GM12878 (cell line): ENCODE data around the gene DZANK1. TPM values are rescaled to one million over a fixed set of nuclear protein-coding genes. Genes with fewer than 3 reads are reported as not detected.

Source experiments
- ATAC-seq: fragments of 200-7000 bp; cut with Tn5 transposase; 3 replicates; pipeline ENCODE4 v1.9.1; 2020; ENCODE audit warnings: mild to moderate bottlenecking, moderate library complexity
- BruUV-seq: library from RNA; stranded (reverse); fragments of 400-500 nt; replicated peaks from 2 replicates; lab custom pipeline; 2021; lab: Mats Ljungman, UMichigan
- CTCF ChIA-PET: fragments of 300-600 bp; sonication (Branson Sonifier 250); formaldehyde crosslinking; extraction: SDS; loops from one replicate; lab custom pipeline; 2021; ENCODE audit warnings: inconsistent platforms; lab: Yijun Ruan, JAX
- POLR2A ChIA-PET: fragments of 350-600 bp; formaldehyde crosslinking; extraction: SDS; loops from one replicate; lab custom pipeline; 2021; ENCODE audit warnings: inconsistent platforms; lab: Charles Lee
- RAD21 ChIA-PET: fragments of 300-600 bp; sonication (Branson Sonifier 250); formaldehyde crosslinking; loops from one replicate; lab custom pipeline; 2023; ENCODE audit warnings: antibody characterized with exemption; ENCODE audit not compliant: unreplicated experiment; lab: Charles Lee
- SMC1A ChIA-PET: fragments of 300-600 bp; sonication (Branson Sonifier 250); formaldehyde crosslinking; loops from one replicate; lab custom pipeline; 2023; ENCODE audit not compliant: unreplicated experiment, uncharacterized antibody; lab: Charles Lee
- DNase-seq: peaks from one replicate; pipeline ENCODE4 v3.0.0-alpha.2; 2011; ENCODE audit warnings: low read depth, low spot score
- FAIRE-seq: peaks from 3 replicates; lab custom pipeline; 2011; peaks lifted over from hg19 to GRCh38; lab: Jason Lieb, UNC
- H2AFZ ChIP-seq: 2 replicates; pipeline ENCODE4 v1.6.0; 2011; ENCODE audit warnings: low read depth, low read length, control low read depth; ENCODE audit not compliant: control insufficient read depth
- H3K27ac ChIP-seq: 2 replicates; pipeline ENCODE4 v1.5.1; 2011; ENCODE audit warnings: control low read depth; ENCODE audit not compliant: control insufficient read depth, insufficient read depth
- H3K27me3 ChIP-seq, 2 experiments: replicated peaks in 1 of 2; 2 replicates each; pipeline versions ENCODE4 v1.6.0 to v1.6.1; 2011; ENCODE audit warnings: low read length in 1 of 2; ENCODE audit not compliant: control insufficient read depth in 2 of 2, insufficient read depth in 2 of 2
- H3K36me3 ChIP-seq, 2 experiments: 2 replicates each; pipeline ENCODE4 v1.5.1; 2011; ENCODE audit warnings: low read length in 1 of 2; ENCODE audit not compliant: control insufficient read depth in 2 of 2, insufficient read depth in 2 of 2
- H3K4me1 ChIP-seq: 2 replicates; pipeline ENCODE4 v1.6.1; 2011; ENCODE audit warnings: mild to moderate bottlenecking, low read length, moderate library complexity, mixed read lengths; ENCODE audit not compliant: control insufficient read depth, insufficient read depth
- H3K4me2 ChIP-seq: 2 replicates; pipeline ENCODE4 v1.6.0; 2011; ENCODE audit warnings: control low read depth; ENCODE audit not compliant: control insufficient read depth, insufficient read depth
- H3K4me3 ChIP-seq: fragments of 200-600 bp; sonication (generic); 2 replicates; pipeline ENCODE4 v1.5.1; 2016
- H3K79me2 ChIP-seq: 2 replicates; pipeline ENCODE4 v1.6.0; 2011; ENCODE audit warnings: low read length; ENCODE audit not compliant: control insufficient read depth, insufficient read depth
- H3K9ac ChIP-seq: 2 replicates; pipeline ENCODE4 v1.8.0; 2011; ENCODE audit warnings: low read length, control low read depth, mixed read lengths; ENCODE audit not compliant: control insufficient read depth, insufficient read depth
- H3K9me3 ChIP-seq: replicated peaks from 3 replicates; pipeline ENCODE4 v1.5.1; 2011; ENCODE audit warnings: mild to moderate bottlenecking, low read length; ENCODE audit not compliant: control insufficient read depth, insufficient read depth
- H4K20me1 ChIP-seq: 2 replicates; pipeline ENCODE4 v1.6.0; 2011; ENCODE audit not compliant: control insufficient read depth, insufficient read depth
- CBX3 ChIP-seq: fragments of 200-600 bp; sonication (generic); IDR thresholded peaks from 2 replicates; pipeline ENCODE4 v1.6.1; 2016; ENCODE audit warnings: low read depth, borderline replicate concordance
- CHD2 ChIP-seq: IDR thresholded peaks from 2 replicates; pipeline ENCODE4 v1.6.1; 2011; ENCODE audit warnings: low read depth, low read length, improper control_type of control experiment, borderline replicate concordance
- CHD4 ChIP-seq: fragments of 200-600 bp; sonication (generic); IDR thresholded peaks from 2 replicates; pipeline ENCODE4 v1.6.1; 2016; ENCODE audit warnings: mild to moderate bottlenecking
- ETV6 ChIP-seq, 2 experiments: fragments of 450-650 bp in 1 of 2; IDR thresholded peaks in 1 of 2; conservative IDR thresholded peaks in 1 of 2; 2 replicates each; pipeline ENCODE4 v1.6.1; 2014; ENCODE audit warnings: antibody characterized with exemption in 1 of 2, borderline replicate concordance in 1 of 2, low read depth in 1 of 2, mild to moderate bottlenecking in 1 of 2, moderate library complexity in 1 of 2
- GATAD2B ChIP-seq: fragments of 450-650 bp; conservative IDR thresholded peaks from 2 replicates; pipeline ENCODE4 v1.6.1; 2017; ENCODE audit warnings: low read depth, mild to moderate bottlenecking, moderate library complexity
- LARP7 ChIP-seq: fragments of 450-650 bp; IDR thresholded peaks from 2 replicates; pipeline ENCODE4 v1.6.1; 2017; ENCODE audit warnings: mild to moderate bottlenecking
- NFYA ChIP-seq: IDR thresholded peaks from 2 replicates; pipeline ENCODE4 v1.6.1; 2011; ENCODE audit warnings: low read depth, mild to moderate bottlenecking, low read length, improper control_type of control experiment, borderline replicate concordance
- NFYB ChIP-seq: IDR thresholded peaks from 2 replicates; pipeline ENCODE4 v1.6.1; 2011; ENCODE audit warnings: low read depth, mild to moderate bottlenecking, low read length, improper control_type of control experiment, moderate library complexity; ENCODE audit not compliant: insufficient read depth
- REST ChIP-seq: IDR thresholded peaks from 2 replicates; pipeline ENCODE4 v1.6.1; 2012; ENCODE audit warnings: mild to moderate bottlenecking, low read depth, low read length
- ZNF217 ChIP-seq: fragments of 450-650 bp; IDR thresholded peaks from 2 replicates; pipeline ENCODE4 v1.6.1; 2017; ENCODE audit warnings: antibody characterized with exemption, mild to moderate bottlenecking
- WGBS: methylation state at CpG from one replicate; pipeline ENCODE4 v1.1.6; 2016; ENCODE audit warnings: low lambda C conversion rate; ENCODE audit not compliant: insufficient replicate concordance, insufficient coverage; ENCODE audit errors: missing lambda C conversion rate; 5-methylcytosine and 5-hydroxymethylcytosine counted together
- in situ Hi-C: fragments of 300-500 bp; cut with MboI; formaldehyde crosslinking; loops from 9 replicates; pipeline ENCODE4 v1.14.3; 2018; ENCODE audit warnings: mixed read lengths
- intact Hi-C: fragments of 100-400 bp; cut with micrococcal nuclease; formaldehyde crosslinking; loops from one replicate; pipeline ENCODE4 v1.14.2; 2022; ENCODE audit not compliant: unreplicated experiment
- polyA plus RNA-seq, 11 experiments: library from polyadenylated mRNA; depleted of rRNA in 4 of 11; unstranded in 6 of 11; stranded (reverse) in 5 of 11; fragments of >200 nt; fragmentation: Nextera tagmentation in 4 of 11; fragmentation: Illumina TruSeq in 1 of 11; extraction: Ambion mirVana in 4 of 11; extraction: Trizol in 1 of 11; gene quantifications; 1 replicate in 1 of 11; 2 replicates in 10 of 11; pipeline versions ENCODE4 v1.2.1 to v1.2.3, GENCODE V29; 2011 to 2016; ENCODE audit warnings: inconsistent platforms in 2 of 11, missing spikeins in 2 of 11, low read depth in 1 of 11
- total RNA-seq, 4 experiments: library from RNA; depleted of rRNA in 3 of 4; stranded (reverse); fragments of >200 nt in 3 of 4; fragmentation: Illumina TruSeq in 1 of 4; extraction: Trizol in 1 of 4; gene quantifications; 2 replicates each; pipeline versions ENCODE4 v1.2.1 to v1.2.3, GENCODE V29; 2013 to 2021
- TF ChIP-seq, protein P1 (sequence below): IDR thresholded peaks from 2 replicates; pipeline ENCODE4 v1.6.1; 2011; ENCODE audit warnings: borderline replicate concordance, low read depth, mild to moderate bottlenecking, moderate library complexity, low read length; ENCODE audit not compliant: insufficient read depth, poor library complexity, severe bottlenecking
- TF ChIP-seq, protein P2 (sequence below): fragments of 450-650 bp; IDR thresholded peaks from 2 replicates; pipeline ENCODE4 v1.6.1; 2017; ENCODE audit warnings: antibody characterized with exemption, mild to moderate bottlenecking, moderate library complexity

DZANK1 gene
- total and polyA plus RNA-seq, 10 of the 15 experiments (the other 5 are each of a cell fraction or from before 2014, with no cell fraction given): 3.6 to 12.6 (median 6.5) TPM

- ATAC-seq (peak; percentile 96), FAIRE-seq (peak; percentile 98)
- peak within 1 kb of the TSS; percentile 95 for H3K4me2 ChIP-seq
- 0 out of 4 replicates have a peak, but pooled peaks of 1 of the 2 experiments have one; percentile 64 for TF ChIP-seq ETV6 (conservative IDR thresholded peaks at IDR 0.05 in 1 of 2, IDR thresholded peaks at IDR 0.05 in 1 of 2; ENCODE audit: borderline replicate concordance in 1 of 2, low read depth in 1 of 2)
- TF ChIP-seq REST: no peak
- 0 out of 2 replicates have a peak, but pooled peaks have one; percentile 48 for TF ChIP-seq NFYB
- TF ChIP-seq CHD4: no peak
- no peak for TF ChIP-seq ZNF217
- TF ChIP-seq, protein P1, sequence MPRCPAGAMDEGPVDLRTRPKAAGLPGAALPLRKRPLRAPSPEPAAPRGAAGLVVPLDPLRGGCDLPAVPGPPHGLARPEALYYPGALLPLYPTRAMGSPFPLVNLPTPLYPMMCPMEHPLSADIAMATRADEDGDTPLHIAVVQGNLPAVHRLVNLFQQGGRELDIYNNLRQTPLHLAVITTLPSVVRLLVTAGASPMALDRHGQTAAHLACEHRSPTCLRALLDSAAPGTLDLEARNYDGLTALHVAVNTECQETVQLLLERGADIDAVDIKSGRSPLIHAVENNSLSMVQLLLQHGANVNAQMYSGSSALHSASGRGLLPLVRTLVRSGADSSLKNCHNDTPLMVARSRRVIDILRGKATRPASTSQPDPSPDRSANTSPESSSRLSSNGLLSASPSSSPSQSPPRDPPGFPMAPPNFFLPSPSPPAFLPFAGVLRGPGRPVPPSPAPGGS: no peak
- TF ChIP-seq LARP7: no peak
- TF ChIP-seq CBX3: no peak
- peak; percentile 89 for TF ChIP-seq CHD2
- 0 out of 2 replicates have a peak, but pooled peaks have one; percentile 33 for TF ChIP-seq GATAD2B
- TF ChIP-seq NFYA: no peak
- TF ChIP-seq, protein P2, sequence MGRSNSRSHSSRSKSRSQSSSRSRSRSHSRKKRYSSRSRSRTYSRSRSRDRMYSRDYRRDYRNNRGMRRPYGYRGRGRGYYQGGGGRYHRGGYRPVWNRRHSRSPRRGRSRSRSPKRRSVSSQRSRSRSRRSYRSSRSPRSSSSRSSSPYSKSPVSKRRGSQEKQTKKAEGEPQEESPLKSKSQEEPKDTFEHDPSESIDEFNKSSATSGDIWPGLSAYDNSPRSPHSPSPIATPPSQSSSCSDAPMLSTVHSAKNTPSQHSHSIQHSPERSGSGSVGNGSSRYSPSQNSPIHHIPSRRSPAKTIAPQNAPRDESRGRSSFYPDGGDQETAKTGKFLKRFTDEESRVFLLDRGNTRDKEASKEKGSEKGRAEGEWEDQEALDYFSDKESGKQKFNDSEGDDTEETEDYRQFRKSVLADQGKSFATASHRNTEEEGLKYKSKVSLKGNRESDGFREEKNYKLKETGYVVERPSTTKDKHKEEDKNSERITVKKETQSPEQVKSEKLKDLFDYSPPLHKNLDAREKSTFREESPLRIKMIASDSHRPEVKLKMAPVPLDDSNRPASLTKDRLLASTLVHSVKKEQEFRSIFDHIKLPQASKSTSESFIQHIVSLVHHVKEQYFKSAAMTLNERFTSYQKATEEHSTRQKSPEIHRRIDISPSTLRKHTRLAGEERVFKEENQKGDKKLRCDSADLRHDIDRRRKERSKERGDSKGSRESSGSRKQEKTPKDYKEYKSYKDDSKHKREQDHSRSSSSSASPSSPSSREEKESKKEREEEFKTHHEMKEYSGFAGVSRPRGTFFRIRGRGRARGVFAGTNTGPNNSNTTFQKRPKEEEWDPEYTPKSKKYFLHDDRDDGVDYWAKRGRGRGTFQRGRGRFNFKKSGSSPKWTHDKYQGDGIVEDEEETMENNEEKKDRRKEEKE: no peak
Observed at GRCh38 chr20:18507218-18508191, 40.7 kb upstream of the DZANK1 start, which contains the start of gene SEC23B. Gene SEC23B (plus strand): TSS chr20:18507940. CDS start chr20:18510836, 2,896 bp downstream.

More at GRCh38 chr20:18507218-18508191, 40.7 kb upstream of the DZANK1 start, which contains the start of gene SEC23B:
- intact Hi-C loops (loop anchor here (1.0 to 5.0 kb wide), 5 partner anchors 10 to 95 kb away; partner anchors contain the start of genes DTD1, DZANK1, POLR3F and RBBP9), in situ Hi-C loops (loop anchor here (25.0 kb wide), 1 partner anchor 1505 kb away; the partner anchor contains the start of gene NAA20)
- no TSS peak for BruUV-seq
- Histone ChIP-seq H3K9me3 (no peaks in the 10 kb centered on the region), H3K79me2 (peaks cover 19% of the 10 kb centered on the region), H3K9ac (peak within 1 kb of the TSS; percentile 86), H3K4me3 (peak within 1 kb of the TSS; percentile 80), H3K27me3 (no peaks in the 10 kb centered on the region), H2AFZ (peak within 1 kb of the TSS; percentile 92), H3K4me1 (no peaks in the 10 kb centered on the region), H4K20me1 (no peaks in the 10 kb centered on the region), H3K36me3 (no peaks in the 10 kb centered on the region; a peak in 1 of 4 replicates), H3K27ac (peak within 1 kb of the TSS; percentile 98)
- SMC1A ChIA-PET: interaction anchor here (0.8 to 5.6 kb wide), 12 partner anchors 10 to 1153 kb away, joined by 3 to 83 read pairs (median 4); partner anchors contain the start of genes DZANK1, POLR3F, RBBP9 and SMIM26
- POLR2A ChIA-PET: interaction anchor here (0.6 to 5.2 kb wide), 17 partner anchors 8 to 502 kb away, joined by 3 to 96 read pairs (median 4); partner anchors contain the start of genes DZANK1, POLR3F, RBBP9 and ZNF133
- under 1% methylated on average over 69 of the region's 69 CpGs for WGBS
- RAD21 ChIA-PET: interaction anchor here (1.0 to 3.3 kb wide), 9 partner anchors 10 to 564 kb away, joined by 4 to 67 read pairs (median 8); partner anchors contain the start of genes DZANK1, POLR3F, RBBP9 and SMIM26
- peak; percentile 96 for DNase-seq
- CTCF ChIA-PET: interaction anchor here (0.7 to 4.6 kb wide), 7 partner anchors 10 to 95 kb away, joined by 3 to 46 read pairs (median 4); partner anchors contain the start of genes DZANK1, POLR3F and RBBP9
